Activated CD4-positive, alpha-beta T cell treated with anti-CD3 and anti-CD28 coated beads for 24 hours (primary cell): ENCODE results near the gene MUC22.

Experiments
- DNase-seq, 2 donors: peaks; one replicate each; pipeline ENCODE4 v3.0.0-alpha.2; 2020; ENCODE audit warnings: low read depth in 2 of 2

The MUC22 gene

DNA sequence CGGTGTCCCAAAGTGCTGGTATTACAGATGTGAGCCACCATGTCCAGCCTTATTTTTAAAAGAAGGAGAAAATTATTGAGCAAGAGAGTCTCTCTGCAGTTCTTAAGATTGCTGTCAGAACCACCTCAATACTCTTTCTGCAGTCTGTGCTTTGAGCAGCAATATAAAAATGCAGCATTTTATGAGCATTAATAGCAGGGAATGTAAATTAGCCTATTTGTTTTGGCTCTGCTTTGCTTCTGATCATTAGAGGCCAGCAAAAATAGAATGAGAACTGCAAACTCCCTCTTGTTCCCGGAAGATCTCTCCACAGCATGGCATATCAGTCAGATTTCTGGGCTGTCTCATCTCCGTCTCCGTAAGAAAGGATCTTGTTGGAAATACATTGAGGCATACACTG lies 66.3 kb downstream of the MUC22 start:
- DNase-seq = no peak

GRCh38 chr6:31079656-31080261 lies 69.5 kb downstream of the MUC22 start:
- peak; percentile 51 to 74 for DNase-seq

DNA sequence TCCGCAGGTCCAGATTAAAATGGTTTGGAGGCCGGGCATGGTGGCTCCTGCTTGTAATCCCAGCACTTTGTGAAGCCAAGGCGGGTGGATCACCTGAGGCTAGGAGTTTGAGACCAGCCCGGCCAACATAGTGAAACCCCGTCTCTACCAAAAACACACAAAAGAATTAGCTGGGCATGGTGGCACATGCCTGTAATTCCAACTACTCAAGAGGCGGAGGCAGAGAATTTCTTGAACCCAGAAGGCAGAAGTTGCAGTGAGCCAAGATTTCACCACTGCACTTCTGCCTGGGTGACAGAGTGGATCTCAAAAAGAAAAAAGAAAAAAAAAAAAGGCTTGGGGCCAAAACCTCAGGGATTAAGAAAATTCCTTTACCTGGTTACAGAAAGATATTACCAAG lies 71.6 kb downstream of the MUC22 start:
- no peak for DNase-seq

DNA sequence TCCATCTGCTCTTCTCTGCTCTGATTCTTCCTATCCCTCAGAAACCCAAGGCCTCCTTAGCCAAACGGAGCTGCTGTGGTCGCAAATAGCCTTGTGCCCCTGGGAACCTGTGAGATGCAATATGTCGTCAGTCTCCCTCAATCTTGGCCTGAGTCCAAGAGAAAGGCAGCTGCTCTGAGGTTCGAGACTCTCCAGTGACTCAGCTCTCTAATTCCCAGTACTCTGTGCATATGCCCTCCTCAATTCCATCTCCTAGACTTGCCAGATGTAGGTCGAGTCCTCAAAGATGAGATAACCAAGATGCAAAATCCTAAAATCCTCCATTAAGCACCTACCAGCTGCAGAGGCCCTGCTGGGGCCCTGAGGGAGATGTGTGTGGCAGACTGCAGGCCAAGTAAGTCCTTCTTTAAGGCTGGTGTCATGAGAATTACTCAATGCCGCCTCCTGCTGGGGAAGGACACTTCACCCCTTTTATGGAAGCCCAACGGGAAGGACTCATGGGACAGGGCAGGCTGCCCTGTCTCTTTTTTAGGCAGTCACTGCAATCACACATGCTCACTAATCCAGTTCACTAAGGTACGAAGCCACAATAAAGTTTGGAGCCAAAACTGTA lies 73.6 kb downstream of the MUC22 start:
- DNase-seq = peak in 1 of 2 donors; percentile 31
